Esophagus muscularis mucosa (tissue), 4 donors: ENCODE measurements around the gene LTA4H. TPM values are rescaled to one million over a fixed set of nuclear protein-coding genes. Genes with fewer than 3 reads are reported as not detected.
"Not testable (repeated sequence)": the region's sequence is repeated elsewhere in the genome, so short reads cannot be mapped to it uniquely, and the experiment has no call there.

Experiments used
- DNase-seq: peaks from one replicate; pipeline ENCODE4 v3.0.0-alpha.2; 2017; ENCODE audit errors: extremely low spot score
- H3K27ac ChIP-seq, 4 donors: fragments of 200-600 bp; sonication (generic); replicated peaks in 1 of 4; 1 replicate in 3 of 4; 2 replicates in 1 of 4; pipeline ENCODE4 v1.5.1; 2016 to 2019; ENCODE audit warnings: mild to moderate bottlenecking in 1 of 4
- H3K27me3 ChIP-seq, 4 donors: fragments of 200-600 bp; sonication (generic); one replicate each; pipeline versions ENCODE4 v1.5.1 to v1.6.0; 2016 to 2019
- H3K36me3 ChIP-seq, 4 donors: fragments of 200-600 bp; sonication (generic); one replicate each; pipeline ENCODE4 v1.5.1; 2016 to 2019
- H3K4me1 ChIP-seq, 4 donors: fragments of 200-600 bp; sonication (generic); one replicate each; pipeline ENCODE4 v1.5.1; 2016 to 2019
- H3K4me3 ChIP-seq, 4 donors: fragments of 200-600 bp; sonication (generic); 1 replicate in 2 of 4; 2 replicates in 2 of 4; pipeline ENCODE4 v1.5.1; 2016 to 2019; ENCODE audit warnings: mild to moderate bottlenecking in 4 of 4, moderate library complexity in 1 of 4
- H3K9me3 ChIP-seq, 4 donors: fragments of 200-600 bp; sonication (generic); 1 replicate in 3 of 4; 2 replicates in 1 of 4; pipeline ENCODE4 v1.5.1; 2016 to 2019
- CTCF ChIP-seq, 3 experiments: fragments of 200-600 bp in 2 of 3; fragments of 450-650 bp in 1 of 3; sonication (generic) in 2 of 3; IDR thresholded peaks; one replicate each; pipeline ENCODE4 v1.5.1; 2017 to 2019; ENCODE audit warnings: antibody characterized with exemption in 3 of 3, mild to moderate bottlenecking in 2 of 3, moderate library complexity in 1 of 3
- EP300 ChIP-seq: sonication (generic); formaldehyde crosslinking; IDR thresholded peaks from one replicate; pipeline ENCODE4 v1.6.1; 2017; ENCODE audit warnings: antibody characterized with exemption
- POLR2A ChIP-seq: fragments of 450-650 bp; IDR thresholded peaks from one replicate; pipeline ENCODE4 v1.6.1; 2017; ENCODE audit warnings: antibody characterized with exemption, moderate library complexity, mild to moderate bottlenecking, low read depth
- POLR2AphosphoS5 ChIP-seq, 2 donors: sonication (generic); formaldehyde crosslinking; IDR thresholded peaks; one replicate each; pipeline ENCODE4 v1.6.1; 2017; ENCODE audit warnings: antibody characterized with exemption in 2 of 2
- WGBS: methylation state at CpG from one replicate; pipeline ENCODE4 v1.1.5; 2018; 5-methylcytosine and 5-hydroxymethylcytosine counted together
- intact Hi-C: fragments of 100-400 bp; cut with DNase I; formaldehyde crosslinking; loops from one replicate; pipeline ENCODE4 v1.15.1; 2023
- total RNA-seq, 4 donors: library from RNA; depleted of rRNA; stranded (reverse); fragments of >200 nt; gene quantifications; one replicate each; pipeline versions ENCODE4 v1.1.0 to v1.2.1, GENCODE V29; 2016

LTA4H gene
- total RNA-seq, 4 donors from 2014 or later, result 47.8 to 75.0 (median 64.5) TPM

- Histone ChIP-seq H3K27ac (no peak overlapping the region), H3K4me3 (no peak overlapping the region), H3K27me3 (no peaks in the 10 kb centered on the region), H3K36me3 (no peaks in the 10 kb centered on the region), H3K9me3 (no peaks in the 10 kb centered on the region), H3K4me1 (no peaks in the 10 kb centered on the region)
- intact Hi-C loops, result no loop called here
- 94% methylated on average over 7 of the region's 8 CpGs for WGBS
- TF ChIP-seq POLR2AphosphoS5 (IDR thresholded peaks at IDR 0.05) (no peak), EP300 (no peak), POLR2A (no peak), CTCF (IDR thresholded peaks at IDR 0.05) (no peak)
- DNase-seq, result no peak
These were observed 59.0 kb downstream of the LTA4H start for GRCh38 chr12:95976416-95976832.

GRCh38 chr12:95975491-95975890, 59.9 kb downstream of the LTA4H start:
- Histone ChIP-seq H3K27ac (no peak overlapping the region), H3K4me1 (no peaks in the 10 kb centered on the region), H3K36me3 (no peaks in the 10 kb centered on the region), H3K27me3 (no peaks in the 10 kb centered on the region), H3K4me3 (no peak overlapping the region), H3K9me3 (no peaks in the 10 kb centered on the region)
- intact Hi-C loops, result no loop called here
- WGBS, result 94% methylated on average over 4 of the region's 4 CpGs
- DNase-seq, result no peak
- TF ChIP-seq EP300 (no peak), POLR2A (no peak), CTCF (IDR thresholded peaks at IDR 0.05) (no peak), POLR2AphosphoS5 (IDR thresholded peaks at IDR 0.05) (no peak)

- H3K9me3 ChIP-seq, result no peaks in the 10 kb centered on the region
- no peaks in the 10 kb centered on the region for H3K27me3 ChIP-seq
- TF ChIP-seq EP300, result no peak
- TF ChIP-seq CTCF (IDR thresholded peaks at IDR 0.05), result no peak
- TF ChIP-seq POLR2AphosphoS5 (IDR thresholded peaks at IDR 0.05), result no peak
- DNase-seq, result no peak
- H3K27ac ChIP-seq, result no peak overlapping the region
- intact Hi-C loops, result no loop called here
- H3K4me3 ChIP-seq, result no peak overlapping the region
- no peaks in the 10 kb centered on the region for H3K36me3 ChIP-seq
- H3K4me1 ChIP-seq, result no peaks in the 10 kb centered on the region
- 22% methylated on average over 2 of the region's 2 CpGs for WGBS
These were observed 61.0 kb downstream of the LTA4H start for GRCh38 chr12:95974358-95974757.

DNA sequence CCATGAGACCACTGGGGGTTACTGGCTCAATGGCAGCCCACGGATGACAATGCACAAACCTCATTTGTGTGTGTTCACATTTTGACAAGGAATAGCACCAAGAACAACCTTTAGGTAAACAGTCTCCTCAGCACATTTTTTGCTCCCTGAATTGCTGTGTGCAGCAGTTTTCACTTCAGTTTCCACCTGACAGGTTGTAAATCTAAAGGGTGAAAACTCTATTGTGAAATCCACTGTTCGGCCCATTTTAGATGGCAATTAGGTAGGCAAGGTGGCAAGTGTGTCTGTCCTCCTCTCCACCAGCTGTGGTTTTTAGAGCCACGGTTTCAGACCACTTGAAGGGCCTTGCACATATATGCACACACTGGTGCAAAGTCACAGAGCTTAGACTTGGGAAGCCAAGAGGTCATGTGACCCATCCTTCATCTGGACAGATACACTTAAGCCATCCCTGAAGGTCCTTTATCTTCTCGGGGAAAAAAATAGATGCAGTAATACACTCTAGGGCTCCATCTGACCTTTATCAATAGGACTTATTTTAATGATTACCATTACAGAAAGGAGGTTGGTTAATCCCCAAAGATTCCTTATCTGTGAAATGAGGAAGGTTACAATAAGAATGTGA, 62.4 kb downstream of the LTA4H start:
- Histone ChIP-seq H3K27ac (no peak overlapping the region), H3K27me3 (no peaks in the 10 kb centered on the region), H3K9me3 (no peaks in the 10 kb centered on the region), H3K4me3 (no peak overlapping the region), H3K4me1 (no peaks in the 10 kb centered on the region), H3K36me3 (no peaks in the 10 kb centered on the region)
- no peak for TF ChIP-seq EP300
- TF ChIP-seq POLR2A, result no peak
- TF ChIP-seq POLR2AphosphoS5 (IDR thresholded peaks at IDR 0.05), result no peak
- DNase-seq, result no peak
- 61% methylated on average over 4 of the region's 4 CpGs for WGBS
- intact Hi-C loops, result no loop called here

DNA sequence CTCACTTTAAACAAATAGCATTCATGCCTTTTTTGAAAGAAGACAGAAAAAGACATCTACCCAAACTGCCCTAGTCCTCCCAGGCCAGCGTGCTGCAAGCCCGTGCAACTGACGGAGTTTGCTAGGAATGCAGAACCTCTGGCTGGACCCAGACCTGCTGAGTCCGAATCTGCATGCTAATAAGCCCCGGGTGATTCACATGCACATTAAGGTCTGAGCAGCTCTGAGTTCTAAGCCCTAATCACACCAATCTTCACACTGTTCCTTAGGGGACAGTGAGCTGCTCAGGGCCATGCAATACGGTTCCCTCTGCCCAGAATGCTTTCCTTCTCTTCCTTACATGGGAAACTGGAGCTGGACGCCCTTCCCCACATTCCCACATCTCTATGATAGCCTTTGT, 64.5 kb downstream of the LTA4H start:
- no peak overlapping the region for H3K27ac ChIP-seq
- TF ChIP-seq POLR2A, result no peak
- no peak for TF ChIP-seq EP300
- no peak for TF ChIP-seq POLR2AphosphoS5 (IDR thresholded peaks at IDR 0.05)
- TF ChIP-seq CTCF (IDR thresholded peaks at IDR 0.05), result no peak
- H3K36me3 ChIP-seq, result no peaks in the 10 kb centered on the region
- H3K4me1 ChIP-seq, result no peaks in the 10 kb centered on the region
- DNase-seq, result no peak
- H3K27me3 ChIP-seq, result no peaks in the 10 kb centered on the region
- H3K9me3 ChIP-seq, result no peaks in the 10 kb centered on the region
- intact Hi-C loops, result no loop called here
- no peak overlapping the region for H3K4me3 ChIP-seq
- 71% methylated on average over 7 of the region's 7 CpGs for WGBS

DNA sequence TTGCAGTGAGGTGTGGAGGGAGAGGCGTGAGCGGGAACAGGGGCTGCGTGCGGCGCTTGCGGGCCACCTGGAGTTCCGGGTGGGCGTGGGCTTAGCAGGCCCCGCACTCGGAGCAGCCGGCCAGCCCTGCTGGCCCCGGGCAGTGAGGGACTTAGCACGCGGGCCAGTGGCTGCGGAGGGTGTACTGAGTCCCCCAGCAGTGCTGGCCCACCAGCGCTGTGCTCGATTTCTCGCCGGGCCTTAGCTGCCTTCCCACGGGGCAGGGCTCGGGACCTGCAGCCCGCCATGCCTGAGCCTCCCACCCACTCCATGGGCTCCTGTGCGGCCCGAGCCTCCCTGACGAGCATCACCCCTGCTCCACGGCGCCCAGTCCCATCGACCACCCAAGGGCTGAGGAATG, 66.3 kb downstream of the LTA4H start:
- H3K27me3 ChIP-seq, H3K4me1 ChIP-seq, H3K9me3 ChIP-seq, H3K4me3 ChIP-seq, H3K27ac ChIP-seq, DNase-seq, H3K36me3 ChIP-seq, intact Hi-C loops: not testable (repeated sequence)
- WGBS, result 100% methylated on average over 8 of the region's 28 CpGs
